ENCODE data around the gene UBE2F. TPM values are rescaled to one million over a fixed set of nuclear protein-coding genes. Genes with fewer than 3 reads are reported as not detected.
"Not testable (repeated sequence)": the region's sequence is repeated elsewhere in the genome, so short reads cannot be mapped to it uniquely, and the experiment has no call there.

UBE2F gene
- total RNA-seq, 1 donor: 81.6 TPM

DNA sequence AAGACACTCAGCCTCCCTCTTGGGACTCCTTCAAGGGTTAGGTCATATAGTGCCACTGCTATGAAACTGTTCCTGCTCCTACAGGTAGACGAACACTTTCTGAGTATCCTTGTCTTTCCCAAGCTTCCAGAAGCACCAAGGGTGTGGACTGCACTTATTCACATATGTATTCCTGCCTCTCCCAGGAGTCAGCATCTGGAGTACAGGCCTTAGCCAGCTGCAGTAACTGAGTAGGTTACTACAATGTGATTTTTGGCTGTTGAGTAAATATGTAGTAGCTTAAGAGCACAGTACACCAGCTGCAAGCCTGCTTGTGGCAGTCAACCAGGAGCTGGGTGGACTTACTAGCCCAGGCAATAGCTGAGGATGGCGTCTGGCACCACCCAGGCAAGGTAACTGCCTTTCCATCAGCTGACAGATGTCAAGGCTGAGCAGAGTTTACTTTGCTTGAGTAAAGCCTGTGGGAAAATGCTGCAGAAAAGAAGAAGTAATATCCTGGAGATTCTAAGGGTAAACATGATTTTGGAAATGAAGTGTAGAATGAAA, 80.0 kb downstream of the UBE2F start:
- H3K4me3 ChIP-seq (ENCODE audit: low read depth, low read length): no peak overlapping the region
- TF ChIP-seq, protein P1, sequence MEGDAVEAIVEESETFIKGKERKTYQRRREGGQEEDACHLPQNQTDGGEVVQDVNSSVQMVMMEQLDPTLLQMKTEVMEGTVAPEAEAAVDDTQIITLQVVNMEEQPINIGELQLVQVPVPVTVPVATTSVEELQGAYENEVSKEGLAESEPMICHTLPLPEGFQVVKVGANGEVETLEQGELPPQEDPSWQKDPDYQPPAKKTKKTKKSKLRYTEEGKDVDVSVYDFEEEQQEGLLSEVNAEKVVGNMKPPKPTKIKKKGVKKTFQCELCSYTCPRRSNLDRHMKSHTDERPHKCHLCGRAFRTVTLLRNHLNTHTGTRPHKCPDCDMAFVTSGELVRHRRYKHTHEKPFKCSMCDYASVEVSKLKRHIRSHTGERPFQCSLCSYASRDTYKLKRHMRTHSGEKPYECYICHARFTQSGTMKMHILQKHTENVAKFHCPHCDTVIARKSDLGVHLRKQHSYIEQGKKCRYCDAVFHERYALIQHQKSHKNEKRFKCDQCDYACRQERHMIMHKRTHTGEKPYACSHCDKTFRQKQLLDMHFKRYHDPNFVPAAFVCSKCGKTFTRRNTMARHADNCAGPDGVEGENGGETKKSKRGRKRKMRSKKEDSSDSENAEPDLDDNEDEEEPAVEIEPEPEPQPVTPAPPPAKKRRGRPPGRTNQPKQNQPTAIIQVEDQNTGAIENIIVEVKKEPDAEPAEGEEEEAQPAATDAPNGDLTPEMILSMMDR (IDR thresholded peaks at IDR 0.05; ENCODE audit: insufficient read depth, low read depth, low read length): no peak
- DNase-seq (ENCODE audit: low read depth): no peak

DNA sequence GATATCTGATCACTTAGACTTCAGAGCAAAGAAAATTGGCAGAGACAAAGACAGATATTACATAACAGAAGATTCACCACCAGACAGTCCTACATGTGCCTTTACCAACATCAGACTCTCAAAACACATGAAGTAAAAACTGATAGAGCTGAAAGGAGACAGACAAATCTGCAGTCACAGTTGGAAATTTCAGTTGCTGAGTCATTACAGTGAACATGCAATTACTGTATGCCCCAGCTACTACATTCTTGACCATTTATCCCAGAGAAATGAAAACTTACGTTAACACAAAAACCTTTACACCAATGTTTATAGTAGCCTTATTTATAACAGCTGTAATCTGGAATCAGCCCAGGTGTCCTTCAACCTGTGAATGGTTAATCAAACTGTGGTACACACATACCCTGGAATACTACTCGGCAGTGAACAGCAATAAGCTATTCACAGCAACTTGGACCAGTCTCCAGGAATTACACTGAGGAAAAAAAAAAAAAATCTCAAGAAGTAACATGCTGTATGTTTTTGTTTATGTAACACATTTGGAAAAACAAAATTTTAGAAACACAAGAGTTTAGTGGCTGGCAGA, 86.5 kb downstream of the UBE2F start:
- TF ChIP-seq, protein P1 (IDR thresholded peaks at IDR 0.05; ENCODE audit: insufficient read depth, low read depth, low read length): no peak
- peak; percentile 11 for DNase-seq (ENCODE audit: low read depth)
- no peak overlapping the region for H3K4me3 ChIP-seq (ENCODE audit: low read depth, low read length)

DNA sequence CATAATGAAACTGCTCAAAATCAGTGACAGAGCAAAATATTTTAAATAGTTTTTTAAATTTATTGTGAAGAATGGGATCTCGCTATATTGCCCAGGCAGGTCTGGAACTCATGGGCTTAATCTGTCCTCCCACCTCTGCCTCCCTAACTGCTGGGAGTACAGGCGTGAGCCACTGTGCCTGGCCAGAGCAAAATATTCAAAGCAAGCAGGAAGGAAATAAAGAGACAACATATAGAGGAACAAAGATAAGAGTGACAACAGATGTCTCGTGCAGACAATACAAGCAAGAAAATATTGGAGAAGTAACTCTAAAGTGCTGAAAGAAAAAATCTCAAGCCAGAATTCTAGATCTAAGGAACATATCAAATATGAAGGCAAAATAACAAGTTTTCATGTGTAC, 89.0 kb downstream of the UBE2F start:
- DNase-seq (ENCODE audit: low read depth): no peak
- TF ChIP-seq, protein P1 (IDR thresholded peaks at IDR 0.05; ENCODE audit: insufficient read depth, low read depth, low read length): no peak
- H3K4me3 ChIP-seq (ENCODE audit: low read depth, low read length): no peak overlapping the region

DNA sequence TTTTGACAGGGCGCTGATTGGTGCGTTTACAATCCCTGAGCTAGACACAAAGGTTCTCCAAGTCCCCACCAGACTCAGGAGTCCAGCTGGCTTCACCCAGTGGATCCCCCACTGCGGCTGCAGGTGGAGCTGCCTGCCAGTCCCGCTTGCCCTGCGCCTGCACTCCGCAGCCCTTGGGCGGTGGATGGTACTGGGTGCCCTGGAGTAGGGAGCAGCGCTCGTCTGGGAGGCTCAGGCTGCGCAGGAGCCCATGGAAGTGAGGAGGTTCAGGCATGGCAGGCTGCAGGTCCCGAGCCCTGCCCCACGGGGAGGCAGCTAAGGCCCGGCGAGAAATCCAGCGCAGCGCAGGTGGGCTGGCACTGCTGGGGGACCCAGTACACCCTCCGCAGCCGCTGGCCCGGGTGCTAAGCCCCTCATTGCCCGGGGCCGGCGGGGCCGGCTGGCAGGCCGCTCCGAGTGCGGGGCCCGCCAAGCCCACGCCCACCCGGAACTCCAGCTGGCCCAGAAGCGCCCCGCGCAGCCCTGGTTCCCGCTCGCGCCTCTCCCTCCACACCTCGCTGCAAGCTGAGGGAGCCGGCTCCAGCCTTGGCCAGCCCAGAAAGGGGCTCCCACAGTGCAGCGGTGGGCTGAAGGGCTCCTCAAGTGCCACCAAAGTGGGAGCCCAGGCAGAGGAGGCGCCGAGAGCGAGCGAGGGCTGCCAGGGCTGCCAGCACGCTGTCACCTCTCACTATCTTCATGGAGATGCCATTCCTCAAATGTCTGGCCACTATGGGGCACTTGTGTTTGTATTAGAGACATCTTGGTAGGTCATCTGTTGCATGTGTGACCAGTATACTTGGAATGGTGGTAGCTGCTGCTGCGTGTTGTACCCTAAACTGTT, 91.1 kb downstream of the UBE2F start:
- not testable (repeated sequence) for DNase-seq (ENCODE audit: low read depth); H3K4me3 ChIP-seq (ENCODE audit: low read depth, low read length)

DNA sequence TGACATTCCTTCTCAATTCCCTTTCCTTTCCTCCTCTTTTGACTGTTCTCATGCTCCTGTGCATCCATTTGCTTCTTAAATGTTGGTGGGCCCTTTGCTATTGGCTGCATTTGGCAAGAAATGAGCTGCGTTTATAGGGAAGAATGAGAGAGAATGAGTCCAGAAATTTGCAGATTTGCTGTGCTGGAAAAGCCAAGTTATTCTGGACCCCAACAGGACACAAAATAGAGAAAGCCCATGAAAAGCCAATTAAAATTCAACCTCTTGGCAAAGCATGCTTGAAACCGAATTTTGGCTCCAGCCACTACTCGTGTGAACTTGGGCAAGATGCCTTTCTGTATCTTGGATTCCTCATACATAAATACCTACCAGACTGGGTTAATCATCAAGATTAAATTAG, 92.7 kb downstream of the UBE2F start:
- TF ChIP-seq, protein P1 (IDR thresholded peaks at IDR 0.05; ENCODE audit: insufficient read depth, low read depth, low read length): no peak
- H3K4me3 ChIP-seq (ENCODE audit: low read depth, low read length): peak overlapping the region; percentile 79
- DNase-seq (ENCODE audit: low read depth): no peak

DNA sequence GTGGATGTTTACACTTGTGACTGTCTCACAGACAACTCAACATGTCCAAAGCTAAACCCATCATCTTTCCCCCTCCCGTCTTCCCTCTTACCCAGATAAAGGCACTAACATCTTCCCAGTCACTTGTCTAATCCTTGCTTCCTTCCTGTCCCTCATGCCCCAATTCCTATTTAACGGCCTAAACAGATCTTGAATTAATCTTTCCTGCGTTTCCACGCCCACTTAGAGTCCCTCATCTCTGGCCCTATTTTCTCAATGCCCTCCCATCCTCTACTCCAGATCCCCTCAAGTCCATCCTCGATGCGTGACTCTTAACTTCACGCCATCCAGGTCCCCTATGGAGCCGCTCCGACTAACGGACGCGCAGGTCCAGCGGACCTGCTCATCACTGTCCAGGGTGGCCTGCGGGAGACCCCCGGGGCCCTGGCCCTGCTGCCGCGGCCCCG, 93.3 kb downstream of the UBE2F start:
- peak overlapping the region; percentile 79 for H3K4me3 ChIP-seq (ENCODE audit: low read depth, low read length)
- no peak for DNase-seq (ENCODE audit: low read depth)
- TF ChIP-seq, protein P1 (IDR thresholded peaks at IDR 0.05; ENCODE audit: insufficient read depth, low read depth, low read length): no peak
